IMR-90 (cell line): ENCODE results near the gene METTL15. TPM values are rescaled to one million over a fixed set of nuclear protein-coding genes. Genes with fewer than 3 reads are reported as not detected.

ENCODE experiments used
- ATAC-seq: fragments of 200-7000 bp; cut with Tn5 transposase; 2 replicates; pipeline ENCODE4 v1.9.1; 2020; ENCODE audit warnings: low read depth, mild to moderate bottlenecking, moderate library complexity
- BruUV-seq: library from RNA; stranded (reverse); fragments of 400-500 nt; replicated peaks from 2 replicates; lab custom pipeline; 2021; lab: Mats Ljungman, UMichigan
- CTCF ChIA-PET: fragments of 300-600 bp; formaldehyde crosslinking; extraction: SDS; loops from one replicate; lab custom pipeline; 2021; ENCODE audit warnings: antibody characterized with exemption; lab: Yijun Ruan, JAX
- POLR2A ChIA-PET: fragments of 300-600 bp; sonication (Branson Sonifier 250); formaldehyde crosslinking; loops from one replicate; lab custom pipeline; 2022; ENCODE audit warnings: antibody characterized with exemption; ENCODE audit not compliant: unreplicated experiment; lab: Charles Lee
- DNase-seq: peaks from one replicate; pipeline ENCODE4 v3.0.0; 2013
- H2AFZ ChIP-seq: replicated peaks from 2 replicates; pipeline ENCODE3; 2013; ENCODE audit warnings: low read length, mild to moderate bottlenecking; ENCODE audit not compliant: poor library complexity
- H2AK5ac ChIP-seq: 2 replicates; pipeline ENCODE4 v1.6.1; 2013; ENCODE audit warnings: low read depth, low read length, inconsistent platforms
- H2AK9ac ChIP-seq: replicated peaks from 2 replicates; pipeline ENCODE3; 2013; ENCODE audit warnings: mild to moderate bottlenecking, low read depth, low read length, moderate library complexity; ENCODE audit not compliant: poor library complexity
- H2BK120ac ChIP-seq: 2 replicates; pipeline ENCODE4 v1.6.1; 2013; ENCODE audit warnings: low read depth, low read length, inconsistent platforms
- H2BK15ac ChIP-seq: 3 replicates; pipeline ENCODE4 v1.6.1; 2013; ENCODE audit warnings: low read depth, low read length, inconsistent platforms
- H2BK20ac ChIP-seq: 2 replicates; pipeline ENCODE4 v1.6.1; 2013; ENCODE audit warnings: low read depth, mild to moderate bottlenecking, inconsistent platforms, low read length, moderate library complexity
- H2BK5ac ChIP-seq: 2 replicates; pipeline ENCODE4 v1.6.1; 2013; ENCODE audit warnings: mild to moderate bottlenecking, low read depth, low read length, inconsistent platforms; ENCODE audit not compliant: poor library complexity, severe bottlenecking
- H3K14ac ChIP-seq: replicated peaks from 2 replicates; pipeline ENCODE4 v1.6.1; 2013; ENCODE audit warnings: low read depth, low read length, inconsistent platforms
- H3K18ac ChIP-seq: 2 replicates; pipeline ENCODE4 v1.6.1; 2013; ENCODE audit warnings: low read depth, low read length, control low read depth
- H3K23ac ChIP-seq: 2 replicates; pipeline ENCODE4 v1.6.1; 2013; ENCODE audit warnings: low read depth, low read length, inconsistent platforms
- H3K27ac ChIP-seq: 2 replicates; pipeline ENCODE4 v1.5.1; 2013; ENCODE audit warnings: mild to moderate bottlenecking, control low read depth, low read length; ENCODE audit not compliant: insufficient read depth
- H3K27me3 ChIP-seq: 2 replicates; pipeline ENCODE4 v1.6.1; 2013; ENCODE audit warnings: low read length; ENCODE audit not compliant: control insufficient read depth, insufficient read depth
- H3K36me3 ChIP-seq: 2 replicates; pipeline ENCODE4 v1.6.1; 2013; ENCODE audit warnings: low read length, mixed read lengths; ENCODE audit not compliant: control insufficient read depth, insufficient read depth
- H3K4ac ChIP-seq: 2 replicates; pipeline ENCODE4 v1.6.1; 2013; ENCODE audit warnings: low read depth, low read length, inconsistent platforms
- H3K4me1 ChIP-seq: 2 replicates; pipeline ENCODE4 v1.6.1; 2013; ENCODE audit warnings: low read length, mixed read lengths; ENCODE audit not compliant: control insufficient read depth, insufficient read depth
- H3K4me2 ChIP-seq: 2 replicates; pipeline ENCODE4 v1.6.1; 2013; ENCODE audit warnings: low read depth, mild to moderate bottlenecking, control low read depth, low read length, moderate library complexity
- H3K4me3 ChIP-seq: 2 replicates; pipeline ENCODE4 v1.5.1; 2013; ENCODE audit warnings: low read depth, mild to moderate bottlenecking, control low read depth, low read length, moderate library complexity; ENCODE audit not compliant: insufficient read depth
- H3K56ac ChIP-seq: 2 replicates; pipeline ENCODE4 v1.6.1; 2013; ENCODE audit warnings: low read length, inconsistent platforms; ENCODE audit not compliant: insufficient read depth; ENCODE audit errors: extremely low read depth
- H3K79me1 ChIP-seq, 2 experiments: 2 replicates each; pipeline ENCODE4 v1.6.1; 2013; ENCODE audit warnings: low read length in 2 of 2, inconsistent platforms in 1 of 2, low read depth in 1 of 2
- H3K9ac ChIP-seq: 2 replicates; pipeline ENCODE4 v1.6.1; 2013; ENCODE audit warnings: low read depth, low read length, control low read depth
- H3K9me1 ChIP-seq: 2 replicates; pipeline ENCODE4 v1.6.1; 2013; ENCODE audit warnings: low read length, inconsistent platforms; ENCODE audit not compliant: insufficient read depth
- H3K9me3 ChIP-seq: 2 replicates; pipeline ENCODE4 v1.6.1; 2013; ENCODE audit warnings: low read length; ENCODE audit not compliant: control insufficient read depth, insufficient read depth
- H4K20me1 ChIP-seq: 2 replicates; pipeline ENCODE4 v1.6.1; 2013; ENCODE audit warnings: low read length, inconsistent platforms; ENCODE audit not compliant: insufficient read depth
- H4K5ac ChIP-seq: 2 replicates; pipeline ENCODE4 v1.6.1; 2013; ENCODE audit warnings: mild to moderate bottlenecking, low read depth, low read length, control low read depth
- H4K8ac ChIP-seq, 2 experiments: 2 replicates each; pipeline ENCODE4 v1.6.1; 2013; ENCODE audit warnings: low read depth in 2 of 2, low read length in 2 of 2, control low read depth in 1 of 2, inconsistent platforms in 1 of 2
- H4K91ac ChIP-seq: 2 replicates; pipeline ENCODE4 v1.6.1; 2013; ENCODE audit warnings: low read depth, low read length, inconsistent platforms; ENCODE audit not compliant: insufficient read depth
- BHLHE40 ChIP-seq: fragments of 150-350 bp; IDR thresholded peaks from 2 replicates; pipeline ENCODE4 v1.6.1; 2016; ENCODE audit warnings: mild to moderate bottlenecking, low read depth, low read length
- CEBPB ChIP-seq: IDR thresholded peaks from 2 replicates; pipeline ENCODE4 v1.6.1; 2012; ENCODE audit warnings: low read depth, low read length, improper control_type of control experiment
- MAFK ChIP-seq: IDR thresholded peaks from 2 replicates; pipeline ENCODE4 v1.6.1; 2012; ENCODE audit warnings: low read depth, low read length, improper control_type of control experiment
- MAZ ChIP-seq: IDR thresholded peaks from 2 replicates; pipeline ENCODE4 v1.6.1; 2012; ENCODE audit warnings: low read depth, mild to moderate bottlenecking, low read length, improper control_type of control experiment, moderate library complexity, borderline replicate concordance
- POLR2A ChIP-seq: IDR thresholded peaks from 2 replicates; pipeline ENCODE4 v1.6.1; 2012; ENCODE audit warnings: mild to moderate bottlenecking, low read depth, low read length
- RAD21 ChIP-seq: IDR thresholded peaks from 2 replicates; pipeline ENCODE4 v1.6.1; 2012; ENCODE audit warnings: low read length, improper control_type of control experiment
- SMC3 ChIP-seq: fragments of 150-350 bp; IDR thresholded peaks from 2 replicates; pipeline ENCODE4 v1.6.1; 2016; ENCODE audit warnings: low read depth, mild to moderate bottlenecking, antibody characterized with exemption, low read length, moderate library complexity
- USF2 ChIP-seq: fragments of 150-350 bp; IDR thresholded peaks from 2 replicates; pipeline ENCODE4 v1.6.1; 2017; ENCODE audit warnings: mild to moderate bottlenecking, antibody characterized with exemption, low read length, low read depth
- WGBS, 2 experiments: methylation state at CpG; one replicate each; pipeline versions ENCODE4 v1.1.5 to v1.1.7; 2013; ENCODE audit warnings: missing lambda C conversion rate in 2 of 2; ENCODE audit not compliant: insufficient read length in 1 of 2; ENCODE audit errors: extremely low coverage in 2 of 2; 5-methylcytosine and 5-hydroxymethylcytosine counted together
- dilution Hi-C: fragments of 300-500 bp; cut with HindIII; formaldehyde crosslinking; loops from one replicate; pipeline ENCODE4 v1.14.3; 2018; ENCODE audit warnings: low sequenced_read_pairs; ENCODE audit not compliant: unreplicated experiment
- in situ Hi-C: fragments of 300-500 bp; cut with MboI; formaldehyde crosslinking; loops from 3 replicates; pipeline ENCODE4 v1.14.3; 2019; ENCODE audit warnings: low sequenced_read_pairs, inconsistent platforms, mixed read lengths
- intact Hi-C: fragments of 100-400 bp; cut with micrococcal nuclease; formaldehyde crosslinking; loops from 2 replicates; pipeline ENCODE4 v1.10.0; 2022
- polyA plus RNA-seq, 3 experiments: library from polyadenylated mRNA; depleted of rRNA; stranded (reverse); fragments of >200 nt; gene quantifications; 2 replicates each; pipeline ENCODE4 v1.2.3, GENCODE V29; 2012; ENCODE audit warnings: low replicate concordance in 1 of 3
- total RNA-seq: library from RNA; depleted of rRNA; stranded (reverse); fragments of >200 nt; gene quantifications from 2 replicates; pipeline ENCODE4 v1.2.3, GENCODE V29; 2012
- TF ChIP-seq, protein P1 (sequence below): fragments of 150-350 bp; IDR thresholded peaks from 2 replicates; pipeline ENCODE4 v1.6.1; 2016; ENCODE audit warnings: low read depth, mild to moderate bottlenecking, low read length, moderate library complexity, borderline replicate concordance
- TF ChIP-seq, protein P2 (sequence below): conservative IDR thresholded peaks from 2 replicates; pipeline ENCODE4 v1.5.1; 2012; ENCODE audit warnings: mild to moderate bottlenecking, low read depth, low read length, improper control_type of control experiment

Gene METTL15
- total and polyA plus RNA-seq, 2 of the 4 experiments (the other 2 are of a cell fraction): 6.5 to 30.5 TPM

- Histone ChIP-seq H2BK20ac (peak overlapping the region; percentile 3), H3K56ac (no peak overlapping the region), H4K5ac (peak overlapping the region; percentile 69), H3K27ac (no peak overlapping the region), H3K9me1 (no peaks in the 10 kb centered on the region), H2AK5ac (no peak overlapping the region), H3K4me3 (no peak overlapping the region), H2BK15ac (no peak overlapping the region), H3K79me1 (peaks cover 40 to 67% of the 10 kb centered on the region in 2 experiments), H4K91ac (0 out of 2 replicates have a peak overlapping the region, but pooled peaks have one; percentile 28), H4K20me1 (no peaks in the 10 kb centered on the region), H3K14ac (no peak overlapping the region), H3K9ac (no peak overlapping the region), H3K4me1 (no peaks in the 10 kb centered on the region; the same call in 1 of the 2 replicates), H2BK5ac (peak overlapping the region; percentile 20), H3K27me3 (no peaks in the 10 kb centered on the region), H3K18ac (peak overlapping the region; percentile 52; the same call in 1 of the 2 replicates), H2BK120ac (peak overlapping the region; percentile 16), H3K4ac (no peak overlapping the region; the same call in 1 of the 2 replicates), H4K8ac (peak overlapping the region in 1 of 2 experiments; percentile 60; a peak in 2 of 4 replicates), H2AFZ (no peak overlapping the region), H3K36me3 (no peaks in the 10 kb centered on the region), H2AK9ac (no peak overlapping the region), H3K23ac (no peak overlapping the region), H3K4me2 (no peak overlapping the region), H3K9me3 (no peaks in the 10 kb centered on the region)
- ChIA-PET POLR2A (no interaction called here), CTCF (no interaction called here)
- BruUV-seq: no TSS peak
- no peak for DNase-seq
- ATAC-seq: no peak
- TF ChIP-seq CEBPB: no peak
- no peak for TF ChIP-seq USF2
- no peak for TF ChIP-seq BHLHE40
- no peak for TF ChIP-seq RAD21
- TF ChIP-seq SMC3: no peak
- TF ChIP-seq, protein P1, sequence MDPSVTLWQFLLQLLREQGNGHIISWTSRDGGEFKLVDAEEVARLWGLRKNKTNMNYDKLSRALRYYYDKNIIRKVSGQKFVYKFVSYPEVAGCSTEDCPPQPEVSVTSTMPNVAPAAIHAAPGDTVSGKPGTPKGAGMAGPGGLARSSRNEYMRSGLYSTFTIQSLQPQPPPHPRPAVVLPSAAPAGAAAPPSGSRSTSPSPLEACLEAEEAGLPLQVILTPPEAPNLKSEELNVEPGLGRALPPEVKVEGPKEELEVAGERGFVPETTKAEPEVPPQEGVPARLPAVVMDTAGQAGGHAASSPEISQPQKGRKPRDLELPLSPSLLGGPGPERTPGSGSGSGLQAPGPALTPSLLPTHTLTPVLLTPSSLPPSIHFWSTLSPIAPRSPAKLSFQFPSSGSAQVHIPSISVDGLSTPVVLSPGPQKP: no peak
- TF ChIP-seq MAZ: no peak
- TF ChIP-seq, protein P2, sequence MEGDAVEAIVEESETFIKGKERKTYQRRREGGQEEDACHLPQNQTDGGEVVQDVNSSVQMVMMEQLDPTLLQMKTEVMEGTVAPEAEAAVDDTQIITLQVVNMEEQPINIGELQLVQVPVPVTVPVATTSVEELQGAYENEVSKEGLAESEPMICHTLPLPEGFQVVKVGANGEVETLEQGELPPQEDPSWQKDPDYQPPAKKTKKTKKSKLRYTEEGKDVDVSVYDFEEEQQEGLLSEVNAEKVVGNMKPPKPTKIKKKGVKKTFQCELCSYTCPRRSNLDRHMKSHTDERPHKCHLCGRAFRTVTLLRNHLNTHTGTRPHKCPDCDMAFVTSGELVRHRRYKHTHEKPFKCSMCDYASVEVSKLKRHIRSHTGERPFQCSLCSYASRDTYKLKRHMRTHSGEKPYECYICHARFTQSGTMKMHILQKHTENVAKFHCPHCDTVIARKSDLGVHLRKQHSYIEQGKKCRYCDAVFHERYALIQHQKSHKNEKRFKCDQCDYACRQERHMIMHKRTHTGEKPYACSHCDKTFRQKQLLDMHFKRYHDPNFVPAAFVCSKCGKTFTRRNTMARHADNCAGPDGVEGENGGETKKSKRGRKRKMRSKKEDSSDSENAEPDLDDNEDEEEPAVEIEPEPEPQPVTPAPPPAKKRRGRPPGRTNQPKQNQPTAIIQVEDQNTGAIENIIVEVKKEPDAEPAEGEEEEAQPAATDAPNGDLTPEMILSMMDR: no peak
- TF ChIP-seq MAFK: no peak
- no peak for TF ChIP-seq POLR2A
- no CpG with 5 or more reads among the region's 1 CpG for WGBS, 2 experiments
- intact Hi-C loops: no loop called here
- dilution Hi-C loops: no loop called here
- in situ Hi-C loops: loop anchor here (10.0 kb wide), 2 partner anchors 395 to 1235 kb away; partner anchors contain the start of gene BDNF
These were observed 8.5 kb upstream of the METTL15 start for GRCh38 chr11:28099715-28100114.
